RCC 7860 (cell line): ENCODE data around the gene GPC2.
"Not testable (repeated sequence)": the region's sequence is repeated elsewhere in the genome, so short reads cannot be mapped to it uniquely, and the experiment has no call there.

Source experiments
- DNase-seq: peaks from one replicate; pipeline ENCODE4 v3.0.0-alpha.2; 2015; ENCODE audit warnings: low spot score
- FAIRE-seq: peaks from 2 replicates; lab custom pipeline; 2012; peaks lifted over from hg19 to GRCh38; lab: Jason Lieb, UNC

GPC2 gene

DNA sequence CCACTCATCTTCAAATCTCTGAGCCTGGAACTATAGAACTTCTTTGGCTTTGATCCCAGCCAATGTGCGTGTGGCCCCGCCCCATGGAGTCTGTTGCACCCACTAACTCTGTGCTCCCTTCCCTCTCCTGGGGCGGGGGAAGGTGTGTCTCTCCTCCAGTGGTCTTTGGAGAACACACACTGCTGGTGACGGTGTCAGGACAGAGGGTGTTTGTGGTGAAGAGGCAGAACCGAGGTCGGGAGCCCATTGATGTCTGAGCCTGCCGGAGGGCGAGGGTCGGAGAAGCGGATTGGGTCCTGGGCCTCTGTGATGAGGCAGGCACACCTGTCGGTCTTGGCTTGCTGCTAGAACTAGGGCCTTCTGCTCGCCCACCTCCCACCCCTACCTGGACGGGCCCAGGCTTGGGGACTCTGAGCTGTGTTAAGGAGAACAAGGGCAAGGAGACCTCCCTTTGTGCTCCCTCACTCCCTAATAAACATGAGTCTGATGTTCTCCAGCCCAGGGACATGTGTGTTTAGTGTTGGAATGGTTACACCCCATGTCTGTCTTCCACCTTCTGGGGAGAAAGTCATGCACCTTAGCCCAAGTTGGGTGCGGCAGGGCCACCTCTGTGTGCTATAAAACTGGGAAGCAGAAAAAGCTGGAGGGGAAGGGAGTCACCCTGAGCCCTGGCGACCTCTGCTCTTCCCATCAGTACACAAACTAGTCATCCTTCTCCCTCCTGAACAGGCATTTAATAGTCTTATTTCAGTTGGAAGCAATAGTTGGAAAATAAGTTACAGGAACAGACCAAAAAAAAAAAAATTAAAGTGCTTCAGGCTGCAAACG, 23.3 kb downstream of the GPC2 start:
- no peak for FAIRE-seq
- no peak for DNase-seq

GRCh38 chr7:100152937-100153666, 24.1 kb downstream of the GPC2 start:
- DNase-seq, result no peak
- no peak for FAIRE-seq

- FAIRE-seq (no peak), DNase-seq (no peak)
Measured at GRCh38 chr7:100152404-100152803, 24.8 kb downstream of the GPC2 start.

DNA sequence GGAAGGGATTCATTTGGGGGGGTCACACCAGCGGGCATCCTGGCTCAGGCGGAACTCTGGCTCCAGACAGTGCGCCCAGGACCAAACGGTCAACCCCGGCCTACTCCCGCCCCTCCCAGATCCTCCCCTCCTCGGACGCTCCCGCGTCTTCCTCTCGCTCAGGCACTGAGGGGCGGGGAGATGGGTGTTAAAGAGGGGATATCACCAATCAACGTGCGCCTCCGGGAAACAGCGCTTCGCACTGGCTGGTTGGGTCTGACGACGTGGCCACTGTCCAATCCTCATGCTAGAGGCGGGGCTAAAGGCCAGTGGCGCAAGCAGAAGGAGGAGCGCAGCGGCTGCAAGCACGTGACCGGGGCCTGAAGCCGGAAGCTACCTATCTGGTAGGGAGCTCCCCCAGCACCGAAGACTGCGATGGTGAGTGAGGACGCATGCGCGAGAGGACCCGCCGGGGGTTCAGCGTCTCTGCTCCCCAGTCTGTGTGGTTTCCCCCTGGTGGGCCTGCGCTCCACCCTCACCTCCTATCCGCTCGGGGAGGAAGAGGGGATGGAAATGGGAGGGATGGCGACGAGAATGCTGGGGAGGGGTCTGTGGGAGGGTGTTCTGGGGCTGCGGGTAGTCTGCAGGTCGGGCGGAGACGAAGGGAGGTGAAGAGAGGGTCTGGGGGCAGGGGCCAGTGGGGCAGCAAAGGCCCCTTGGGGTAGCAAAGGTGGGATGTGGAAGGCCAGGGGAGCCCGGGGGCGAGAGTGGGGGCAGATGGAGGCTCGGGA, 28.4 kb downstream of the GPC2 start, which contains the start of gene LAMTOR4:
TSS of gene LAMTOR4 (plus strand) at position 360 of the 770 bp plus-strand sequence. CDS start at position 415, 55 bp downstream.
- FAIRE-seq (peak; percentile 93), DNase-seq (peak; percentile 100)

DNA sequence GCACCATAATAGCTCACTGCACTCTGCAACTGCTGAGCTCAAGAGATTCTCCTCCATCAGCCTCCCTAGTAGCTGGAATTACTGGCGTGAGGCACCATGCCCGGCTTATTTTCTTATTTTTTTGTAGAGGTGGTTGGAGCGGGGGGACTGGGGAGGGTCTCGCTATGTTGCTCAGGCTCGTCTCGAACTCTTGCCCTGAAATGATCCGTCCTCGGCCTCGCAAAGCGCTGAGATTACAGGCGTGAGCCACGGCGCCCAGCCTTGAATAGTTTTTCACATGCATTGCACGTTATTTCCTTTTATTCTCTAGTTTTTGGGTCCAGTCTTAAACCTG, 29.0 kb downstream of the GPC2 start:
- DNase-seq (no peak), FAIRE-seq (no peak)

DNA sequence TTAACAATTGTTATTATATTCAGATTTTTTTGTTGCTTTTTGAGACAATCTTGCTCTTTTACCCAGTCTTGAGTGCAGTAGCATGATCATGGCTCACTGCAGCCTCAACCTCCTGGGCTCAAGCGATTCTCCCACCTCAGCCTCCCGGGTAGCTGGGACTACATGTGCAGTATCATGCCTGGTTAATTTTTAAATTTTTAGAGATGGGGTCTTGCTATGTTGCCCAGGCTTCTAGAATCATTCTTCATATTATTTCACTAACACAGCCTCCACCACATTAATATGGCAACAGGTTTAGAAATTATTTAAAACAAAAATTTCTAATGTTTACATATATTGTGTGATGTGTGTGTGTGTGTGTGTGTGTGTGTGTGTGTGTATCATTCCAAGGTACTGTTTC, 29.9 kb downstream of the GPC2 start:
- no peak for FAIRE-seq
- DNase-seq, result no peak

DNA sequence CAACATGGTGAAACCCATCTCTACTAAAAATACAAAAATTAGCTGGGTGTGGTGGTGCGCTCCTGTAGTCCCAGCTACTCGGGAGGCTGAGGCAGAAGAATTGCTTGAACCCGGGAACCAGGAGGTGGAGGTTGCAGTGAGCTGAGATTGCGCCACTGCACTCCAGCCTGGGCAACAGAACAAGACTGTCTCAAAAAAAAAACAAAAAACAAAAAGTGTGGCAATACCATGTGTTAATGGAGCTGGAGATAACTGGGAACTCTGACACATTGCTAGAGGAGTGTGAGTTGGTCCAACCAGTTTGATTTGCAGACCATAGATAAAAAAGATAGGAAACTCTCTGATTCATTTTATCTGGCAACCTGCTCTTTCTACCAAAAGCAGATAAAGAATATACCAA, 30.8 kb downstream of the GPC2 start:
- FAIRE-seq, result not testable (repeated sequence)

GRCh38 chr7:100142461-100142860, 34.7 kb downstream of the GPC2 start:
- no peak for FAIRE-seq

More for the DNA sequence above, 30.8 kb downstream of the GPC2 start:
- DNase-seq, result not testable (repeated sequence)

GRCh38 chr7:100141555-100141949, 35.6 kb downstream of the GPC2 start:
- no peak for DNase-seq
- no peak for FAIRE-seq

More at GRCh38 chr7:100142461-100142860, 34.7 kb downstream of the GPC2 start:
- DNase-seq, result no peak

GRCh38 chr7:100137851-100138760, 39.1 kb downstream of the GPC2 start:
- FAIRE-seq (no peak), DNase-seq (no peak)

GRCh38 chr7:100132697-100133151, 44.5 kb downstream of the GPC2 start:
- FAIRE-seq, result no peak
- peak; percentile 55 for DNase-seq

DNA sequence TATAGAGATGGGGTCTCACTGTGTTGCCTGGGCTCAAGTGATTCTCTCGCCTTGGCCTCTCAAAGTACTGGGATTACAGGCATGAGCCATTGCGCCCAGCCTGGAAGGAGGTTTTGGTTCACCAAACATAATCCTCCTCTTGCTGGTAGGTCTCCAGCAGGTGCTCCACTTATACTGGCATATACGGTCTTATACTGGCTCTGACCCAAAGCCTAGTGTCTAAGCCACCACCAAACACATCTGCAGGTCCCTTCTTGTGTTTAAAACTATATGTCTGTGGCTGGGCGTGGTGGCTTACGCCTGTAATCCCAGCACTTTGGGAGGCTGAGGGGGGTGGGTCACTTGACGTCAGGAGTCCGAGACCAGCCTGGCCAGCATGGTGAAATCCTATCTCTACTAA, 45.1 kb downstream of the GPC2 start:
- FAIRE-seq, result no peak

DNA sequence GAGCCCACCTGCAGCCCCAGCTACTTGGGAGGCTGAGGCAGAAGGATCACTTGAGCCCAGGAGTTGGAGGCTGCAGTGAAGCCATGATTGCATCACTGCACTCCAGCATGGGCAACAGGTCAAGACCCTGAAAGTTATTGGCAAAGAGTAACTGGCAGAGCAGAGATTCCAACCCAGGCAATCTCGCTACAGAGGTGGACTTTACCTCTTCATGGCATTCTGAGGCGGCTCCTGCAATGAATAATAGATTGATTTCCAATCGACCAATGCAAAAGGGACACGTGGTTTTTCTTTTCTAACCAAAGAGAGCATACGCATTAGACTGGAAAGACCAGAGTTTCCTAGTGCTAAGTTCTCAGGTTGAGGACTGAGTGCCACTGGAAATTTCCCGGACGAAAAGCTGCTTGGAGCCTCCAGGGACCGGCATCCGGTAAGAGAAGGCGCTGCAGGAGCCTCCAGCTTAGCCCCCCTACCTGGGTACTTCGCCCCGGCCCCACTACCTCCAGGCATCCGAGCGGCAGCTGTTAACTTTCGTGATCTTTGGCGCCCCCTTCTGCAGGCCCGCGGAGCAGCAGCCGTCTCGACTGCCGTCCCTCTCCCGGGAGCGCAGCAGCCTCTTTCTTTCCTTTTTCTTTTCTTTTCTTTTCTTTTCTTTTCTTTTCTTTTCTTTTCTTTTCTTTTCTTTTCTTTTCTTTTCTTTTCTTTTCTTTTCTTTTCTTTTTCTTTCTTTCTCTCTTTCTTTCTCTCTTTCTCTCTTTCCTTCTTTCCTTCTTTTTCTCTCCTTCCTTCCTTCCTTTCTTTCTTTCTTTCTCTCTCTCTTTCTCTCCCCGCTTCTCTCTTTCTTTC, 46.4 kb downstream of the GPC2 start:
- DNase-seq (peak; percentile 26), FAIRE-seq (peak; percentile 16)

More for the DNA sequence above, 45.1 kb downstream of the GPC2 start:
- no peak for DNase-seq

DNA sequence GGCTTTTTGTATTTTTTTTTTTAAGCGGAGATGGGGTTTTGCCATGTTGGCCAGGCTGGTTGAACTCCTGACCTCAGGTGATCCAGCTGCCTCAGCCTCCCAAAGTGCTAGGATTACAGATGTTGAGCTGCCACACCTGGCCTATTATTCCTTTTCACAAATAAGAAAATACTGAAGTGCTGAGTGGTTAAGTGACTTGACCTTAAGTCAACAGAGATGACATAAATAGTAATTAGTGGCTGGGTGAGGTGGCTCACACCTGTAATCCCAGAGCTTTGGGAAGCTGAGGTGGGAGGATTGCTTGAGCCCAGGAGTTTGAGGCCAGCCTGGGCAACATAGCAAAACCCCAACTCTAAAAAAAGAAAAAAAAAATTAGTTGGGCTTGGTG, 47.0 kb downstream of the GPC2 start:
- FAIRE-seq, DNase-seq: not testable (repeated sequence)

GRCh38 chr7:100128637-100128963, 48.6 kb downstream of the GPC2 start:
- DNase-seq (no peak), FAIRE-seq (no peak)

- FAIRE-seq (no peak), DNase-seq (no peak)
Measured at GRCh38 chr7:100127866-100128636, 49.1 kb downstream of the GPC2 start.

GRCh38 chr7:100126931-100127865, 50.0 kb downstream of the GPC2 start, which contains the start of gene MBLAC1:
Gene MBLAC1 (plus strand): TSS chr7:100126967. CDS start chr7:100127396, 429 bp downstream.
- FAIRE-seq (no peak), DNase-seq (peak; percentile 86)
